ENCODE data around the gene MACROH2A1. TPM values are rescaled to one million over a fixed set of nuclear protein-coding genes. Genes with fewer than 3 reads are reported as not detected.

Gene MACROH2A1
- total RNA-seq, 1 donor from 2014 or later = 150 TPM

DNA sequence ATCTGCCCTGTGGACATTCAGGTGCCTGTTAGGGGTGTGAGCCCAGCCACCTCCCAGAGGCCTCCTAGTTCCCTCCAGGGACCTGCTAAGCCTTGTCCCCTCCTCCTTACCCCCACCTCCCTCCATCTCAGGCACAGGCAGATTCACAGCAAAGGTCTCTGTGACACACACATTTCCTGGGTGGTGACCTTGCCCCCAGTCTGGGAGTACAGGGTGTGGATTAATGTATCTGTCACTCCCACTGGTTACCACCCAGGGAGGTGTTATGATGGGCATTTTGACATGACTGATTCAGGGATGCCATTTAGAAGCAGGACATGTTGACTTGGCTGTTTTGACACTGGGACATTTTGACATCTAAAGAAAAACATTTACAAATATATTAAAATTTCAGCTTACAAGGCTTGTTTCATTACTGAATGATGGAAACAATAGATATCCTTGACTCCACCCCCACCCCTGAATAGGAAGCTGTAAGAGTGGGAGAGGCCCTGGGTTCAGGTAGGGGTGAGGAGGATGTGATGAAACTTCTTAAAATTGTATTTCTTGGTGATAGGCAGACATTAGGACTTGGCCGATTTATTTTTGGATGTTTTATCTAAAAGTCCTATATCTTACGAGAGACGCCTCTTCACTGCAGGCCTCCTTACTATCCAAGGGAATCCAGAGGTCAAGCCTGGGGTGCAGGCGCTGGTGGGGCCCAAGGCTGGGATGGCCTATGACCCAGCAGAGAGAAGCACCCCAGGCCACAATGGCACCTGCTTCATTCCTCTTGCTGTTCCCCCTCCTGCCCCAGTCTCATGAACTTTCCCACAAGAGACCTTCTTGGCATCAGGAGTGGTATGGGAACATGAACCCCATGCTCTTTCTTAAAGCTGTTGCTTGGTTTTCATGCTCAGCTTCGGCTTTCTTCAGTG is 101.9 kb downstream of the MACROH2A1 start:
- no peak for DNase-seq (ENCODE audit: extremely low read depth, low read depth, low spot score)

DNA sequence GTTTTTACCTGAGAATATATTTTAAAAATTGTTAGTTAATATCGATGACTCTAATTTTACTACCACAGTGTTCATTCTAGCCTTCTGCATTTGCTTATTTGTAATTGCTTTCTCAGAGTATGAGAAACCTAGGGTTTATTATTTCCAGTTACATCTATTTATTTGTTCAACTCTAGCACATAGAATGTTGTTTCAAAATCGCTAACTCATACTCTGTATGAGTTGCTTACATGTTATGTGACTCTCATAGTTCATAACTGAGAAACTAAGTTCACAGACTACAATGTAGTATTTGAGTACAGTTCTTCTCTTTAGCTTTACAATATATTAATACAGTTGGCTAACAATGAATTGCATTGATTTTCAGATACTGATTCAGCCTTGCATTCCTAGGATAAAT is 103.2 kb downstream of the MACROH2A1 start:
- DNase-seq (ENCODE audit: extremely low read depth, low read depth, low spot score) = no peak

DNA sequence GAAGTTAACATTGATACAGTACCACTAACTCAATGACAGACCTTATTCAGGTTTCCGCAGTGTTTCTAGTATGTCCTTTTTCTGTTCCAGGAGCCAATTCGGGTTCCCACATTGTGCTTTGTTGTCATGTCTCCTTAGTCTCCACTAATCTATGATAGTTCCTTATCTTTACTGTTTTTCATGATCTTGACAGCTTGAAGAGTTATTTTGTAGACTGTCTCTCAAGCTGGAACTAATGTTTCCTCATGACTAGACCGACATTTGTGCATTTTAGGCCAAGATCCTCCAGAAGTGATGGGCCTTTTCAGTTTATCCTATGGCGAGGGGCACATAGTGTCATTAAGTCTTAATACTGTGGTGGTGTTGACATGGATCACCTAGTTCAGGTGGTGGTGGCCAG is 104.2 kb downstream of the MACROH2A1 start:
- DNase-seq (ENCODE audit: extremely low read depth, low read depth, low spot score) = no peak

DNA sequence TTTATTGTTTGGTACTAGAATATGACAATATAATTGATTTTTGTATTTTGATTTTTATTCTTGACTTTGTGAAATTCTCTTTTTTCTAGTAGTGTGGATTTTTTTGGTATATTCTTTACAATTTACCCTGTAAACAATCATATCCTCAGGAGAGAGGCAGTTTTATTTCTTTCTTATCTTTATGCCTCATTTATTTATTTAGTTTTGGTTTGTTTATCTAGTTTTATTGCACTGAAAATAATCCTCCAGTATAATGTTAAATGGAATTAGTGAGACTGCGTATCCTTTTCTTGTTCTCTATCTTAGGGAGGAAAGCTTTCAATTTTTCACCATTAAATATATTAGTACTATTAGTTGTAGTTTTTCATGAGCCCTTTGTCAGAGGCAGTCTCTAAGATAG is 109.4 kb downstream of the MACROH2A1 start:
- no peak for DNase-seq (ENCODE audit: extremely low read depth, low read depth, low spot score)

DNA sequence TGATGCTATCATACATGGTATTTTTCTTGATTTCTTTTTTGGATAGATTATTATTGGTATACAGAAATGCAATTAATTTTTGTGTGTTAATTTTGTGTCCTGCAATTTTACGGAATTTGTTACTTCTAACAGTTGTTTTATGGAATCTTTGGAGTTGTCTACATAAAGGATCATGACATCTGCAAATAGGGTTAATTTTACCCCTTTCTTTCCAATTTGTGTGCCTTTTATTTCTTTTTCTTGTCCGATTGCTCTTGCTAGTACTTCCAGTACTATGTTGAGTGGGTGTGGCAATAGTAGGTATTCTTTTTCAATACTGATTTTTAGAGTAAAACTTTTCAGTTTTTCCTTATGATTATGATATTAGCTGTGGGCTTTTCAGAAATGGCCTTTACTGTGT is 111.5 kb downstream of the MACROH2A1 start:
- no peak for DNase-seq (ENCODE audit: extremely low read depth, low read depth, low spot score)

Other genes starting within 250 kb of the MACROH2A1 start
- not detected in 2 replicates for gene DCANP1, start 48.1 kb upstream of the MACROH2A1 start, total RNA-seq
- not detected in 2 replicates for gene TIFAB, start 53.1 kb upstream of the MACROH2A1 start, total RNA-seq
- gene NEUROG1, start 136.7 kb upstream of the MACROH2A1 start, total RNA-seq = not detected in 2 replicates
- gene CXCL14, start 179.8 kb upstream of the MACROH2A1 start, total RNA-seq = not detected in 2 replicates

Data from glomerular endothelial cell (primary cell).